IMR-90 (cell line): ENCODE data around the gene PSMC5. TPM values are rescaled to one million over a fixed set of nuclear protein-coding genes. Genes with fewer than 3 reads are reported as not detected.

Experiments used
- ATAC-seq: fragments of 200-7000 bp; cut with Tn5 transposase; 2 replicates; pipeline ENCODE4 v1.9.1; 2020; ENCODE audit warnings: low read depth, mild to moderate bottlenecking, moderate library complexity
- BruUV-seq: library from RNA; stranded (reverse); fragments of 400-500 nt; replicated peaks from 2 replicates; lab custom pipeline; 2021; lab: Mats Ljungman, UMichigan
- CTCF ChIA-PET: fragments of 300-600 bp; formaldehyde crosslinking; extraction: SDS; loops from one replicate; lab custom pipeline; 2021; ENCODE audit warnings: antibody characterized with exemption; lab: Yijun Ruan, JAX
- POLR2A ChIA-PET: fragments of 300-600 bp; sonication (Branson Sonifier 250); formaldehyde crosslinking; loops from one replicate; lab custom pipeline; 2022; ENCODE audit warnings: antibody characterized with exemption; ENCODE audit not compliant: unreplicated experiment; lab: Charles Lee
- DNase-seq: peaks from one replicate; pipeline ENCODE4 v3.0.0; 2013
- H2AFZ ChIP-seq: replicated peaks from 2 replicates; pipeline ENCODE3; 2013; ENCODE audit warnings: low read length, mild to moderate bottlenecking; ENCODE audit not compliant: poor library complexity
- H2AK5ac ChIP-seq: 2 replicates; pipeline ENCODE4 v1.6.1; 2013; ENCODE audit warnings: low read depth, low read length, inconsistent platforms
- H2AK9ac ChIP-seq: replicated peaks from 2 replicates; pipeline ENCODE3; 2013; ENCODE audit warnings: mild to moderate bottlenecking, low read depth, low read length, moderate library complexity; ENCODE audit not compliant: poor library complexity
- H2BK120ac ChIP-seq: 2 replicates; pipeline ENCODE4 v1.6.1; 2013; ENCODE audit warnings: low read depth, low read length, inconsistent platforms
- H2BK15ac ChIP-seq: 3 replicates; pipeline ENCODE4 v1.6.1; 2013; ENCODE audit warnings: low read depth, low read length, inconsistent platforms
- H2BK20ac ChIP-seq: 2 replicates; pipeline ENCODE4 v1.6.1; 2013; ENCODE audit warnings: low read depth, mild to moderate bottlenecking, inconsistent platforms, low read length, moderate library complexity
- H2BK5ac ChIP-seq: 2 replicates; pipeline ENCODE4 v1.6.1; 2013; ENCODE audit warnings: mild to moderate bottlenecking, low read depth, low read length, inconsistent platforms; ENCODE audit not compliant: poor library complexity, severe bottlenecking
- H3K14ac ChIP-seq: replicated peaks from 2 replicates; pipeline ENCODE4 v1.6.1; 2013; ENCODE audit warnings: low read depth, low read length, inconsistent platforms
- H3K18ac ChIP-seq: 2 replicates; pipeline ENCODE4 v1.6.1; 2013; ENCODE audit warnings: low read depth, low read length, control low read depth
- H3K23ac ChIP-seq: 2 replicates; pipeline ENCODE4 v1.6.1; 2013; ENCODE audit warnings: low read depth, low read length, inconsistent platforms
- H3K27ac ChIP-seq: 2 replicates; pipeline ENCODE4 v1.5.1; 2013; ENCODE audit warnings: mild to moderate bottlenecking, control low read depth, low read length; ENCODE audit not compliant: insufficient read depth
- H3K27me3 ChIP-seq: 2 replicates; pipeline ENCODE4 v1.6.1; 2013; ENCODE audit warnings: low read length; ENCODE audit not compliant: control insufficient read depth, insufficient read depth
- H3K36me3 ChIP-seq: 2 replicates; pipeline ENCODE4 v1.6.1; 2013; ENCODE audit warnings: low read length, mixed read lengths; ENCODE audit not compliant: control insufficient read depth, insufficient read depth
- H3K4ac ChIP-seq: 2 replicates; pipeline ENCODE4 v1.6.1; 2013; ENCODE audit warnings: low read depth, low read length, inconsistent platforms
- H3K4me1 ChIP-seq: 2 replicates; pipeline ENCODE4 v1.6.1; 2013; ENCODE audit warnings: low read length, mixed read lengths; ENCODE audit not compliant: control insufficient read depth, insufficient read depth
- H3K4me2 ChIP-seq: 2 replicates; pipeline ENCODE4 v1.6.1; 2013; ENCODE audit warnings: low read depth, mild to moderate bottlenecking, control low read depth, low read length, moderate library complexity
- H3K4me3 ChIP-seq: 2 replicates; pipeline ENCODE4 v1.5.1; 2013; ENCODE audit warnings: low read depth, mild to moderate bottlenecking, control low read depth, low read length, moderate library complexity; ENCODE audit not compliant: insufficient read depth
- H3K56ac ChIP-seq: 2 replicates; pipeline ENCODE4 v1.6.1; 2013; ENCODE audit warnings: low read length, inconsistent platforms; ENCODE audit not compliant: insufficient read depth; ENCODE audit errors: extremely low read depth
- H3K79me1 ChIP-seq, 2 experiments: 2 replicates each; pipeline ENCODE4 v1.6.1; 2013; ENCODE audit warnings: low read length in 2 of 2, inconsistent platforms in 1 of 2, low read depth in 1 of 2
- H3K9ac ChIP-seq: 2 replicates; pipeline ENCODE4 v1.6.1; 2013; ENCODE audit warnings: low read depth, low read length, control low read depth
- H3K9me1 ChIP-seq: 2 replicates; pipeline ENCODE4 v1.6.1; 2013; ENCODE audit warnings: low read length, inconsistent platforms; ENCODE audit not compliant: insufficient read depth
- H3K9me3 ChIP-seq: 2 replicates; pipeline ENCODE4 v1.6.1; 2013; ENCODE audit warnings: low read length; ENCODE audit not compliant: control insufficient read depth, insufficient read depth
- H4K20me1 ChIP-seq: 2 replicates; pipeline ENCODE4 v1.6.1; 2013; ENCODE audit warnings: low read length, inconsistent platforms; ENCODE audit not compliant: insufficient read depth
- H4K5ac ChIP-seq: 2 replicates; pipeline ENCODE4 v1.6.1; 2013; ENCODE audit warnings: mild to moderate bottlenecking, low read depth, low read length, control low read depth
- H4K8ac ChIP-seq, 2 experiments: 2 replicates each; pipeline ENCODE4 v1.6.1; 2013; ENCODE audit warnings: low read depth in 2 of 2, low read length in 2 of 2, control low read depth in 1 of 2, inconsistent platforms in 1 of 2
- H4K91ac ChIP-seq: 2 replicates; pipeline ENCODE4 v1.6.1; 2013; ENCODE audit warnings: low read depth, low read length, inconsistent platforms; ENCODE audit not compliant: insufficient read depth
- BHLHE40 ChIP-seq: fragments of 150-350 bp; IDR thresholded peaks from 2 replicates; pipeline ENCODE4 v1.6.1; 2016; ENCODE audit warnings: mild to moderate bottlenecking, low read depth, low read length
- CHD1 ChIP-seq: IDR thresholded peaks from 2 replicates; pipeline ENCODE4 v1.6.1; 2012; ENCODE audit warnings: low read depth, low read length, improper control_type of control experiment
- CTCF ChIP-seq: conservative IDR thresholded peaks from 2 replicates; pipeline ENCODE4 v1.5.1; 2012; ENCODE audit warnings: mild to moderate bottlenecking, low read depth, low read length, improper control_type of control experiment
- ELK1 ChIP-seq: fragments of 150-350 bp; IDR thresholded peaks from 2 replicates; pipeline ENCODE4 v1.6.1; 2016; ENCODE audit warnings: low read depth, mild to moderate bottlenecking, low read length, moderate library complexity, borderline replicate concordance
- FOS ChIP-seq: fragments of 150-350 bp; IDR thresholded peaks from 2 replicates; pipeline ENCODE4 v1.6.1; 2016; ENCODE audit warnings: low read depth, low read length
- MAFK ChIP-seq: IDR thresholded peaks from 2 replicates; pipeline ENCODE4 v1.6.1; 2012; ENCODE audit warnings: low read depth, low read length, improper control_type of control experiment
- MAZ ChIP-seq: IDR thresholded peaks from 2 replicates; pipeline ENCODE4 v1.6.1; 2012; ENCODE audit warnings: low read depth, mild to moderate bottlenecking, low read length, improper control_type of control experiment, moderate library complexity, borderline replicate concordance
- POLR2A ChIP-seq: IDR thresholded peaks from 2 replicates; pipeline ENCODE4 v1.6.1; 2012; ENCODE audit warnings: mild to moderate bottlenecking, low read depth, low read length
- RAD21 ChIP-seq: IDR thresholded peaks from 2 replicates; pipeline ENCODE4 v1.6.1; 2012; ENCODE audit warnings: low read length, improper control_type of control experiment
- RCOR1 ChIP-seq: IDR thresholded peaks from 2 replicates; pipeline ENCODE4 v1.6.1; 2012; ENCODE audit warnings: mild to moderate bottlenecking, low read length, improper control_type of control experiment; ENCODE audit not compliant: insufficient replicate concordance
- RFX5 ChIP-seq: IDR thresholded peaks from 2 replicates; pipeline ENCODE4 v1.8.0; 2012; ENCODE audit warnings: low read depth, mild to moderate bottlenecking, low read length, moderate library complexity
- USF2 ChIP-seq: fragments of 150-350 bp; IDR thresholded peaks from 2 replicates; pipeline ENCODE4 v1.6.1; 2017; ENCODE audit warnings: mild to moderate bottlenecking, antibody characterized with exemption, low read length, low read depth
- WGBS, 2 experiments: methylation state at CpG; one replicate each; pipeline versions ENCODE4 v1.1.5 to v1.1.7; 2013; ENCODE audit warnings: missing lambda C conversion rate in 2 of 2; ENCODE audit not compliant: insufficient read length in 1 of 2; ENCODE audit errors: extremely low coverage in 2 of 2; 5-methylcytosine and 5-hydroxymethylcytosine counted together
- dilution Hi-C: fragments of 300-500 bp; cut with HindIII; formaldehyde crosslinking; loops from one replicate; pipeline ENCODE4 v1.14.3; 2018; ENCODE audit warnings: low sequenced_read_pairs; ENCODE audit not compliant: unreplicated experiment
- in situ Hi-C: fragments of 300-500 bp; cut with MboI; formaldehyde crosslinking; loops from 3 replicates; pipeline ENCODE4 v1.14.3; 2019; ENCODE audit warnings: low sequenced_read_pairs, inconsistent platforms, mixed read lengths
- intact Hi-C: fragments of 100-400 bp; cut with micrococcal nuclease; formaldehyde crosslinking; loops from 2 replicates; pipeline ENCODE4 v1.10.0; 2022
- polyA plus RNA-seq, 3 experiments: library from polyadenylated mRNA; depleted of rRNA; stranded (reverse); fragments of >200 nt; gene quantifications; 2 replicates each; pipeline ENCODE4 v1.2.3, GENCODE V29; 2012; ENCODE audit warnings: low replicate concordance in 1 of 3
- total RNA-seq: library from RNA; depleted of rRNA; stranded (reverse); fragments of >200 nt; gene quantifications from 2 replicates; pipeline ENCODE4 v1.2.3, GENCODE V29; 2012

Gene PSMC5
- total and polyA plus RNA-seq, 2 of the 4 experiments (the other 2 are of a cell fraction) = 105 to 165 TPM

GRCh38 chr17:63805591-63805990 lies 21.6 kb upstream of the PSMC5 start:
- no peaks in the 10 kb centered on the region for H3K9me3 ChIP-seq
- H3K36me3 ChIP-seq = peaks cover 49% of the 10 kb centered on the region
- ChIA-PET POLR2A (no interaction called here), CTCF (no interaction called here)
- no peak overlapping the region for H2BK120ac ChIP-seq
- no peak overlapping the region for H3K4me2 ChIP-seq
- H2BK5ac ChIP-seq = peak overlapping the region; percentile 50
- H2AK9ac ChIP-seq = no peak overlapping the region
- H3K4me3 ChIP-seq = no peak overlapping the region
- H3K79me1 ChIP-seq = peaks cover 22 to 36% of the 10 kb centered on the region in 2 experiments
- TF ChIP-seq MAZ = no peak
- TF ChIP-seq RFX5 = no peak
- TF ChIP-seq RAD21 = no peak
- TF ChIP-seq BHLHE40 = no peak
- no peak for TF ChIP-seq POLR2A
- TF ChIP-seq FOS = no peak
- TF ChIP-seq MAFK = no peak
- no peak for TF ChIP-seq CHD1
- no peak for TF ChIP-seq RCOR1
- no peak for TF ChIP-seq USF2
- no peak for TF ChIP-seq ELK1
- no peak for TF ChIP-seq CTCF
- no peak overlapping the region for H2BK15ac ChIP-seq
- H3K9ac ChIP-seq = no peak overlapping the region
- dilution Hi-C loops = no loop called here
- H3K23ac ChIP-seq = no peak overlapping the region
- H3K4ac ChIP-seq = no peak overlapping the region
- WGBS, 2 experiments = no CpG with 5 or more reads among the region's 2 CpGs
- peaks cover 3% of the 10 kb centered on the region; the same call in 1 of the 2 replicates for H4K20me1 ChIP-seq
- H3K56ac ChIP-seq = no peak overlapping the region
- BruUV-seq = no TSS peak
- DNase-seq (no peak), ATAC-seq (no peak)
- H4K5ac ChIP-seq = no peak overlapping the region
- intact Hi-C loops = loop anchor here (2.0 kb wide), 2 partner anchors 13 to 21 kb away; partner anchors contain the start of genes FTSJ3 and PSMC5
- H3K18ac ChIP-seq = no peak overlapping the region
- no peak overlapping the region for H3K14ac ChIP-seq
- H3K27ac ChIP-seq = peak overlapping the region; percentile 27; the same call in 1 of the 2 replicates
- H4K91ac ChIP-seq = no peak overlapping the region
- H4K8ac ChIP-seq = no peak overlapping the region
- H2AFZ ChIP-seq = no peak overlapping the region
- H3K9me1 ChIP-seq = no peaks in the 10 kb centered on the region
- in situ Hi-C loops = no loop called here
- no peak overlapping the region for H2BK20ac ChIP-seq
- H2AK5ac ChIP-seq = no peak overlapping the region
- H3K4me1 ChIP-seq = peaks cover 2% of the 10 kb centered on the region; the same call in 1 of the 2 replicates
- H3K27me3 ChIP-seq = no peaks in the 10 kb centered on the region
